RWPE2 (cell line): Measurements from ENCODE around the gene TIMM17A.

Experiments used
- ATAC-seq: fragments of 200-7000 bp; cut with Tn5 transposase; 3 replicates; pipeline ENCODE4 v1.9.1; 2021; ENCODE audit warnings: low read depth
- DNase-seq: peaks from one replicate; pipeline ENCODE4 v3.0.0-alpha.2; 2020; ENCODE audit warnings: low spot score
- H3K27ac ChIP-seq: fragments of 450-650 bp; 2 replicates; pipeline ENCODE4 v1.5.1; 2017; ENCODE audit warnings: mild to moderate bottlenecking; ENCODE audit not compliant: poor library complexity, severe bottlenecking
- H3K27me3 ChIP-seq: fragments of 250-450 bp; sonication (Bioruptor Pico); 2 replicates; pipeline ENCODE4 v1.5.1; 2021; ENCODE audit warnings: mild to moderate bottlenecking, moderate library complexity; ENCODE audit not compliant: insufficient read depth, poor library complexity, severe bottlenecking
- H3K36me3 ChIP-seq: fragments of 250-450 bp; sonication (Bioruptor Pico); 2 replicates; pipeline ENCODE4 v1.5.1; 2020; ENCODE audit warnings: low read depth, mild to moderate bottlenecking, moderate library complexity
- H3K4me1 ChIP-seq: fragments of 250-450 bp; sonication (Bioruptor Pico); 2 replicates; pipeline ENCODE4 v1.5.1; 2021; ENCODE audit warnings: mild to moderate bottlenecking, moderate library complexity; ENCODE audit not compliant: insufficient read depth, poor library complexity, severe bottlenecking
- H3K4me3 ChIP-seq: fragments of 250-450 bp; sonication (Bioruptor Pico); 2 replicates; pipeline ENCODE4 v1.5.1; 2021; ENCODE audit warnings: mild to moderate bottlenecking, moderate library complexity; ENCODE audit not compliant: severe bottlenecking
- H3K9me3 ChIP-seq: fragments of 250-450 bp; sonication (Bioruptor Pico); 2 replicates; pipeline ENCODE4 v1.5.1; 2021; ENCODE audit warnings: mild to moderate bottlenecking, moderate library complexity; ENCODE audit not compliant: severe bottlenecking
- TF ChIP-seq, protein P1 (sequence below): fragments of 450-650 bp; IDR thresholded peaks from one replicate; pipeline ENCODE4 v1.5.1; 2017; ENCODE audit warnings: mild to moderate bottlenecking, moderate library complexity; ENCODE audit not compliant: poor library complexity, severe bottlenecking

Gene TIMM17A

DNA sequence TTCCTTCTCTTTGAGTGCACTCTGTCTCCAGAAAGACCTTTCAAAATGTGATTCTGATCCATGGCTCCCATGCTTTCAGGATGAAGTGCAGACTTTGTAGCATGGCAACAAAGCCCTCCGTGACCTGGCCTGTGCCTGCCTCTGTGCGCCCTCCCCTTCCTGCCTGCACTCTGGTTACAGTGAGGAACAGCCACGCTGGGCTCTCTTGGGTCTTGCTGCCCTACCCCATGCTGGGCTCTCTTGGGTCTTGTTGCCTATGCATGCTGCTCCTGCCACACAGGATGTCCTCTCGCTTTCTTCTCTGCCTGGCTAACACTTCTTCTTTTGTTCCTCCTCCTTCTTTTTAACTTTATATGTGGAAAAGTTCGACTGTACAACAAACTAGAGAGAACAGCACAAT, 37.0 kb upstream of the TIMM17A start:
- TF ChIP-seq, protein P1, sequence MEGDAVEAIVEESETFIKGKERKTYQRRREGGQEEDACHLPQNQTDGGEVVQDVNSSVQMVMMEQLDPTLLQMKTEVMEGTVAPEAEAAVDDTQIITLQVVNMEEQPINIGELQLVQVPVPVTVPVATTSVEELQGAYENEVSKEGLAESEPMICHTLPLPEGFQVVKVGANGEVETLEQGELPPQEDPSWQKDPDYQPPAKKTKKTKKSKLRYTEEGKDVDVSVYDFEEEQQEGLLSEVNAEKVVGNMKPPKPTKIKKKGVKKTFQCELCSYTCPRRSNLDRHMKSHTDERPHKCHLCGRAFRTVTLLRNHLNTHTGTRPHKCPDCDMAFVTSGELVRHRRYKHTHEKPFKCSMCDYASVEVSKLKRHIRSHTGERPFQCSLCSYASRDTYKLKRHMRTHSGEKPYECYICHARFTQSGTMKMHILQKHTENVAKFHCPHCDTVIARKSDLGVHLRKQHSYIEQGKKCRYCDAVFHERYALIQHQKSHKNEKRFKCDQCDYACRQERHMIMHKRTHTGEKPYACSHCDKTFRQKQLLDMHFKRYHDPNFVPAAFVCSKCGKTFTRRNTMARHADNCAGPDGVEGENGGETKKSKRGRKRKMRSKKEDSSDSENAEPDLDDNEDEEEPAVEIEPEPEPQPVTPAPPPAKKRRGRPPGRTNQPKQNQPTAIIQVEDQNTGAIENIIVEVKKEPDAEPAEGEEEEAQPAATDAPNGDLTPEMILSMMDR = no peak
- Histone ChIP-seq H3K27ac (no peak overlapping the region), H3K27me3 (no peaks in the 10 kb centered on the region), H3K36me3 (no peaks in the 10 kb centered on the region), H3K4me1 (peaks cover 12% of the 10 kb centered on the region), H3K9me3 (no peaks in the 10 kb centered on the region), H3K4me3 (no peak overlapping the region)
- DNase-seq = no peak
- ATAC-seq = no peak

DNA sequence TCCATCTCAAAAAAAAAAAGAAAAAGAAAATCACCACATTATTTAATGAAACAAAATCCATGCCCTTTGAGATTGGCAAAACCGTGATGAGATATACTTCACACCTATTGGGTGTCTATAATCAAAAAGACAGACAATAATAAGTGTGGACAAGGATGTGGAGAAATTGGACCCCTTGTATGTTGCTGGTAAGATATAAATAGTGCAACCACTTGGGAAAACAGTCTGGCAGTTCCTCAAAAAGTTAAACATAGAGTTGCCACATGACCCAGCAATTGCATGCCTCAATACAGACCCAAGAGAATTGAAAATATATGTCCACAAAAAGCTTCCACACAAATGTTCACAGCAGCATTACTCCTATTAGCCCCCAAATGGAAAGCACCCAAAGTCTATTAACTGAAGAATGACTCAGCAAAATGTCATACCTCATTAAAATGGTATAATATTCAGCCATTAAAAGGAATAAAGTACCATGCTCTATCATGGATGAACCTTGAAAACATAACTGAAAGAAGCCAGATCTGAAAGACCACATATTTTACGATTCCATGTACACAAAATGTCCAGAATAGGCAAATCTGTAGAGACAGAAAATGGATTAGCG, 33.2 kb upstream of the TIMM17A start:
- Histone ChIP-seq H3K27me3 (no peaks in the 10 kb centered on the region), H3K9me3 (no peaks in the 10 kb centered on the region), H3K4me3 (no peak overlapping the region), H3K27ac (no peak overlapping the region), H3K4me1 (peaks cover 9% of the 10 kb centered on the region), H3K36me3 (no peaks in the 10 kb centered on the region)
- TF ChIP-seq, protein P1 = no peak
- DNase-seq = no peak
- no peak for ATAC-seq

DNA sequence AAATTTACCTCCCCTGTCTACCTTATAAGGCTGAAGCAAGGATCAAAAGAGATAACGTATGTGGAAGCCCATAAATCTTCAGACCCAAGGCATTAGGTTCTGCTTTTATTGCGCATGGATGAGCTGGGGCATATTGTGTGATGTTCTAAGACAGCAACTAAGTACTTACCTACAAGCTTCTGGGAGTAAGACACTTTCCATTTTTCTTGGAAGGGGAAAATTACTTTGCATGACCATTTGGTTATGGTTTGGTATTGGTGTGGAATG, 30.1 kb upstream of the TIMM17A start:
- DNase-seq = no peak
- TF ChIP-seq, protein P1 = no peak
- H3K36me3 ChIP-seq = no peaks in the 10 kb centered on the region
- H3K4me3 ChIP-seq = no peak overlapping the region
- no peaks in the 10 kb centered on the region for H3K4me1 ChIP-seq
- H3K9me3 ChIP-seq = no peaks in the 10 kb centered on the region
- H3K27me3 ChIP-seq = no peaks in the 10 kb centered on the region
- ATAC-seq = no peak
- no peak overlapping the region for H3K27ac ChIP-seq

DNA sequence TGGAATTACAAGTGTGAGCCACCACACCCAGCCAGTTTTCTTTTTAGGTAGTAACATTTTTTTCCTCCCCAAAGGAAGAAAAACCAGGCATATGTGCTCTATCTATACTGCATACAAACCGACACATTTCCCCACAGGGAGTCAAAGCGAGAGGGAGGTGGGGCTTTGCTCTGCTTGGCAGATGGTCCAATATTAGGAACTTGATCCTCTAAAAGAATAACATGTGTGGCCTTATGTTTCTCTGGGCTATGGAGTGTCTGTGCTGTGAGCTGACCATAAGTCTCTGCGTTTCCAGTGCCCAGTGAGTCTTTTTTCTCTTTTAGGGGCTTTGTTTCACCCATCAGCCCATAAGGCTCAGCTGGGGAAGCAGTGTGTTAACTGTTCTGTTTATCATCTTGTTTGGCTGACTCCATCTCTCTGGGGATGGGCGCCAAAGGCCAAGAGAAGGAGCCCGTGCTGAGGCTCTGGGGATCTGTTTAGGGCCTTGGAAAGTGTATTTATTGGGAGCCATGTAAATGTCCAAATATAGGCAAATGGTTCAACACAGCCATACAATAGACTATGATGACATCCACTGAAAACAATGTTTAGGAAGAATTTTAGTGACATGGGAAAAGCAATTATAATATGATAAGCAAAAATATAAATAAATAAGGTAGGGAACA, 29.2 kb upstream of the TIMM17A start:
- H3K9me3 ChIP-seq = no peaks in the 10 kb centered on the region

DNA sequence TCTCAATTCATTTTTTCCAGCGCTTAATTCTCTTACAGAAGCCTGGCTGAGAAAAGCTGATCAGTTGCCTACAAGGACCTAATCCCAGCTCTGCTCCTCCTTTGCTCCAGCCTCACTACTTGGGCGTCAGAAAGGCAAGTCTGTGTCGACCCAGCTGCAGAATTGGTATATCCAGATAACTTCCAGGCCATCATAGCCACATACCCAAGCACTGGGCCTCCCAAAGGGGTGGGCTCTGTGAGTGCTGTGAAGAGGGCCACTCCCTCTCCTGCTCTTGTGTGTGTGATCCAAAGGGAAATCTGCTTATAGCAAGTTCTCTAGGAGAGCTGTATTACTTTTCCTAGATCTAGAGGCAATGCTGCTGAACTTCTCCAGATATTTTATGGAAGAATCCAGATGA, 27.0 kb upstream of the TIMM17A start:
- no peak overlapping the region for H3K4me3 ChIP-seq
- no peaks in the 10 kb centered on the region for H3K27me3 ChIP-seq
- ATAC-seq (no peak), DNase-seq (no peak)
- no peaks in the 10 kb centered on the region for H3K9me3 ChIP-seq
- TF ChIP-seq, protein P1 = no peak
- no peaks in the 10 kb centered on the region for H3K36me3 ChIP-seq
- no peak overlapping the region for H3K27ac ChIP-seq
- H3K4me1 ChIP-seq = no peaks in the 10 kb centered on the region

More for the DNA sequence above, 29.2 kb upstream of the TIMM17A start:
- ATAC-seq (no peak), DNase-seq (no peak)
- no peak overlapping the region for H3K4me3 ChIP-seq
- H3K27me3 ChIP-seq = no peaks in the 10 kb centered on the region
- no peaks in the 10 kb centered on the region for H3K36me3 ChIP-seq
- TF ChIP-seq, protein P1 = no peak
- H3K27ac ChIP-seq = no peak overlapping the region
- no peaks in the 10 kb centered on the region for H3K4me1 ChIP-seq
